Measurements from ENCODE around the gene MLLT1.

MLLT1 gene

DNA sequence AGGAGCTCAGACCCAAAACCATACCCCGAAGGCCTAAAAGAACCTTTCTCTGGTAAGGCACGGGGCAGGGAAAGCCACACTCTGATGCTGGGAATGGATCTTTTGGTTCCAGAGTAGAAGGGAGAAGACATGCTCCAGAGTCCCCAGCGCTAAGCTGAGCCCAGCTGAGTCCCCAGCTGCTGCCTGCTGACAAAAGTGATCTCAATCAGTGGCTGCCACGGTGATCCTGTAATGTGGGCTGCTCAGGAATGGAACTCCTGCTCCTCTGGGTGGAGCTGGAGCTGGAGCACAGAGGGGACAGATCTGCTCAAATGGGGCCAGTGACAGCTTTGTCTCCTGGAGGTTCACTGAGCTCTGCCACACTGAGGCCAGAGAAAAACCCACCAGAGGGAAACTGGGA is 70.5 kb downstream of the MLLT1 start:
- TF ChIP-seq, protein P1, sequence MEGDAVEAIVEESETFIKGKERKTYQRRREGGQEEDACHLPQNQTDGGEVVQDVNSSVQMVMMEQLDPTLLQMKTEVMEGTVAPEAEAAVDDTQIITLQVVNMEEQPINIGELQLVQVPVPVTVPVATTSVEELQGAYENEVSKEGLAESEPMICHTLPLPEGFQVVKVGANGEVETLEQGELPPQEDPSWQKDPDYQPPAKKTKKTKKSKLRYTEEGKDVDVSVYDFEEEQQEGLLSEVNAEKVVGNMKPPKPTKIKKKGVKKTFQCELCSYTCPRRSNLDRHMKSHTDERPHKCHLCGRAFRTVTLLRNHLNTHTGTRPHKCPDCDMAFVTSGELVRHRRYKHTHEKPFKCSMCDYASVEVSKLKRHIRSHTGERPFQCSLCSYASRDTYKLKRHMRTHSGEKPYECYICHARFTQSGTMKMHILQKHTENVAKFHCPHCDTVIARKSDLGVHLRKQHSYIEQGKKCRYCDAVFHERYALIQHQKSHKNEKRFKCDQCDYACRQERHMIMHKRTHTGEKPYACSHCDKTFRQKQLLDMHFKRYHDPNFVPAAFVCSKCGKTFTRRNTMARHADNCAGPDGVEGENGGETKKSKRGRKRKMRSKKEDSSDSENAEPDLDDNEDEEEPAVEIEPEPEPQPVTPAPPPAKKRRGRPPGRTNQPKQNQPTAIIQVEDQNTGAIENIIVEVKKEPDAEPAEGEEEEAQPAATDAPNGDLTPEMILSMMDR (IDR thresholded peaks at IDR 0.05; ENCODE audit: borderline replicate concordance, control extremely low read depth, extremely low read depth, insufficient read depth, missing control alignments): no peak
- in situ Hi-C loops (cut with MboI; ENCODE audit: low sequenced_read_pairs, unreplicated experiment): no loop called here

DNA sequence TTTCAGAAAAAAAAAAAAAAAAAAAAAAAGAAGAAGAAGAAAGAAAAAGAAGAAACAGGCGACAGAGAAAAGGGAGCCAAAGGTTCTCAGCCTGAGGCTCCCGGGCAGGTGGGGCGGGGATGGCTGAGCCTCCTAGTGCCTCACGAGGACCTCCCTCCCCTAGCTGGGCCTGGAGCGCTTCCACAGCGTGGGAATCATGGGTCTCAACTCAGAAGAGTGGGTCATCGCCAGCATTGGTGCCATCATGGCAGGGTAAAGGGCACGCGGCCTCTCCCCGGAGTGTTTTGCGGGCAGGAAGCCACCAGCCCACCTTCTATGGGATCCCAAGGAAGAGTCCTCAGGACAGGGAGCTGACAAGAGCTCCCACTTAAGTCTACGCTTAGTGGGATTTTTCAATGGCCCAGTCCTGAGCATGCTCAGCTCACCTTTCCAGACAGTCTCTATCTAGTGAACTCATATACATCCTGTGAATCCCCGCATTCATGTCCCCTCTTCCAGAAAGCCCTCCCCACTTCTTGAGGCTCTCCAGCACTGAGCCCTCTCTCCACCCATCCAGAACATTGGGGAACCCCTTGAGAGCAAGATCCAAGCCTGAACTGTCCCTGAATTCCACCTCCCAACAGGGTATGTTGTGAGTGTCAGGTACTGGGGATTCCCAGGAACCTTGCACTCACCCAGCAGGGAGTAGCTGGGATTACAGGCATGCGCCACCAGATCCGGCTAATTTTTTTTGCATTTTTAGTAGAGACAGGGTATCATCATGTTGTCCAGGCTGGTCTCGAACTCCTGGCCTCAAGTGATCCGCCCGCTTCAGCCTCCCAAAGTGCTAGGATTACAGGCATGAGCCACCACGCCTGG is 74.7 kb downstream of the MLLT1 start:
- no peak for DNase-seq (ENCODE audit: low spot score)
- in situ Hi-C loops (cut with MboI; ENCODE audit: low sequenced_read_pairs, unreplicated experiment): no loop called here
- TF ChIP-seq, protein P1 (IDR thresholded peaks at IDR 0.05; ENCODE audit: borderline replicate concordance, control extremely low read depth, extremely low read depth, insufficient read depth, missing control alignments): no peak

More for the DNA sequence above, 70.5 kb downstream of the MLLT1 start:
- DNase-seq (ENCODE audit: low spot score): no peak

DNA sequence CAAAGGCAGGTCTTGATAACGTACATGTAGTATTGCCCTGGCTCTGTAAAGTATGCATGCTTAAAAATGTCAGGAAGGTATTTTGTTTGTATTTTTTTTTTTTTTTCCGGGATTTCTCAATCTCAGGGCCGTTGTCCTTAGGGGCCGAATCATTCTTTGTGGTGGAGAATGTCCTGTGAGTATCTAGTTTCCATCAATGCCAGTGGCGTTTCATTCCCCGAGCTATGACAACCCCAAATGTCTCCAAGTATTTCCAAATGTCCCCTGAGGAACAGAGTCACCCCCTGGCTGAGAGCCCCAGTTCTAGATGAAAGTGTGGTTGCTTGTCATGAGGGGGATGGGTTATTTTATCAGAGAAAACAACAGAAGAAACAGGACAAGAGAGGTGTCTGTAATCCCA is 75.6 kb downstream of the MLLT1 start:
- TF ChIP-seq, protein P1 (IDR thresholded peaks at IDR 0.05; ENCODE audit: borderline replicate concordance, control extremely low read depth, extremely low read depth, insufficient read depth, missing control alignments): no peak
- no peak for DNase-seq (ENCODE audit: low spot score)
- in situ Hi-C loops (cut with MboI; ENCODE audit: low sequenced_read_pairs, unreplicated experiment): no loop called here

DNA sequence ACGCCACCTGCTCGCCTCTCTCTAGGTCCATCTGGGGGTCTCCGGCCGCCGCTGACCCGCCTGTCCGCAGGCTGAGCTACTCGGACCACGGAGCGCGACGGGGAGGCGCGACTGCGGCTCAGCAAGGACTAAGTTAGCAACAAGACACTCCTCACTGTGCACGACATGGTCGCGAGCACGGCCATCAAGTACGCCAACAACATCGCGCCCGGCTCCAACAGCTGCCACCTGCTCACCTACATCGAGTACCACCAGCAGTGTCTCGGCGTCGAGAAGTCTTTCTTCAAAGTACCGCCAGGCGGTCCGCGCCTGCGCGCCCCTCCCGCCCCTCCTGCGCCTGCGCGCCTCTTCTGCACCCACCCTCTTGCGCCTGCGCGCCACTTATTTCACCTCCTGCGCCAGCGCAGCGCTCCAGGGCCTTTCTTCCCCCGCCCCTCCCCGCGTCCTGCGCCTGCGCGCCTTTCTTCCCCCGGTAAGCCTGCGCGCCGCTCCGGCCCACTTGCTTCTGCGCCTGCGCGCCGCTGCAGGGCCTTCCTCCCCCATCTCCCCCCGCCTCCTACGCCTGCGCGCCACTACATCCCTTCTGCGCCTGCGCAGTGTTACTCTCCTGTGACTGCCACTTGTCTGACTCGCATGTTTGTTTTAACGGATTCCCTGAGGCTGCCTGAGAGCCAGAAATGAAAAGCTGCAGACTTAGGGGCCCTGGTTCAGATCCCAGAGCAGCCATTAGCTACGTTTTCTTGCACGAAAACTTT is 80.4 kb downstream of the MLLT1 start:
- in situ Hi-C loops (cut with MboI; ENCODE audit: low sequenced_read_pairs, unreplicated experiment): no loop called here
- peak; percentile 100 for DNase-seq (ENCODE audit: low spot score)
- TF ChIP-seq, protein P1 (IDR thresholded peaks at IDR 0.05; ENCODE audit: borderline replicate concordance, control extremely low read depth, extremely low read depth, insufficient read depth, missing control alignments): no peak

DNA sequence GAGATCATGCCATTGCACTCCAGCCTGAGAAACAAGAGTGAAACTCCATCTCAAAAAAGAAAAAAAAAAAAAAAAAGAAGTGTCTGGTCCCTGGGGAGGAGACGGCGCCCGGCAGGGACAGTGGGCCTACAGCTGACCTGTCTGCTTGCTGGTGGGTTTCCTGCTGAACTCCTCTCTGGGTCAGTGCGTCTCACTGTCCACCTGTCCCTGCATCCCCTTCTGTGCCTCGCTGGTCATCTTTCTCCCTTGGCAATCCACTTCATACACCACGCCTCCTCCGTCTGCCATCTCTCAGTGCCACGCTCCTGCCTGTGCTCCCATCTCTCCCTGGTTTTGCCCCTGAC is 80.9 kb downstream of the MLLT1 start:
- TF ChIP-seq, protein P1 (IDR thresholded peaks at IDR 0.05; ENCODE audit: borderline replicate concordance, control extremely low read depth, extremely low read depth, insufficient read depth, missing control alignments): no peak
- in situ Hi-C loops (cut with MboI; ENCODE audit: low sequenced_read_pairs, unreplicated experiment): no loop called here
- DNase-seq (ENCODE audit: low spot score): peak; percentile 27

DNA sequence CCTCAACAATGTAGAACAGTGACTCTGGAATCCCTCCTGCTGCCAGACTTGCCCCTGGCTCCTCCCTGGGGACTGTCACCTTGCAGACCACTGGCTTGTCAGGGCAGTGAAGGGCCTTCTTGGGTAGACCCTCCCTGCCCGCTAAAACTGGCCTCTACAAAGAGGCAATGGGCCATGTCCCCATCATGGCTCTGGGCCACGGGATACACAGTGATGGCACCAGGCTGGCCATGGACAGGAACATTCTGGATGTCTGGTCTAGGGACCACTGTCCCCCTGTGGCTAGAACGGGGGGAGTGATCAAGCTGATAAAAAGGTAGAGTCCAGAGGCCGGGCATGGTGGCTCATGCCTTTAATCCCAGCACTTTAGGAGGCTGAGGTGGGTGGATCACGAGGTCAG is 83.4 kb downstream of the MLLT1 start:
- no peak for DNase-seq (ENCODE audit: low spot score)
- in situ Hi-C loops (cut with MboI; ENCODE audit: low sequenced_read_pairs, unreplicated experiment): no loop called here
- TF ChIP-seq, protein P1 (IDR thresholded peaks at IDR 0.05; ENCODE audit: borderline replicate concordance, control extremely low read depth, extremely low read depth, insufficient read depth, missing control alignments): no peak
